Right lung (tissue), 5 donors: ENCODE data around the gene MBNL2. TPM values are rescaled to one million over a fixed set of nuclear protein-coding genes. Genes with fewer than 3 reads are reported as not detected.

Experiments
- DNase-seq, 2 donors: peaks; one replicate each; pipeline ENCODE4 v3.0.0-alpha.2; 2013
- polyA plus RNA-seq, 5 donors: library from polyadenylated mRNA; unstranded; fragments of 120-200 nt; gene quantifications; one replicate each; pipeline versions ENCODE4 v1.2.1 to v1.2.3, GENCODE V29; 2013; ENCODE audit warnings: inconsistent platforms in 1 of 5, low replicate concordance in 1 of 5; ENCODE audit not compliant: insufficient read length in 5 of 5, insufficient read depth in 1 of 5

Gene MBNL2
- polyA plus RNA-seq, 5 donors: 65.7 to 113 (median 96.2) TPM

GRCh38 chr13:97295283-97296182, 73.4 kb downstream of the MBNL2 start:
- no peak for DNase-seq

- DNase-seq: no peak
Measured at GRCh38 chr13:97296740-97297139, 74.6 kb downstream of the MBNL2 start.

- DNase-seq: no peak
Measured at GRCh38 chr13:97298816-97299215, 76.7 kb downstream of the MBNL2 start.

- no peak for DNase-seq
Measured at GRCh38 chr13:97300871-97301270, 78.7 kb downstream of the MBNL2 start.

GRCh38 chr13:97301382-97302095, 79.4 kb downstream of the MBNL2 start:
- no peak for DNase-seq

- DNase-seq: no peak
Measured at GRCh38 chr13:97302611-97303010, 80.5 kb downstream of the MBNL2 start.

DNA sequence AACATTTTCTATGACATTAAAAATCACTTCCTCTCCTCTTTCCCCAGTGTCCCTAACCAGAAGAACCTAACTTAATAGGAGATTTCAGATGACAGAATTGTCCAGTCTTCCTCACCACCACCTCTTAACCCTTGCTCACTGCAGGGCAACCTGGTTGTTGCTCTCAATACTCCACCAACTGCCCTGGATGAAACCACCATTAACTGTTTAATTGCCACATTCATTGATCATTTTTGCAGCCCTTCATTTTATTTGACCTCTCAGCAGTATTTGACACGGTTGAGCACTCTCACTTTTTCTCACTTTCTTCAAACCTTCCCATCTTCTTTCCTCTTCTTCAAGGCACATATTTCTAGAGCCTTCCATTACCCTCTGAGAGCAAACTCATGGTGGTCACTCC, 84.0 kb downstream of the MBNL2 start:
- DNase-seq: no peak

GRCh38 chr13:97306645-97307044, 84.5 kb downstream of the MBNL2 start:
- no peak for DNase-seq

DNA sequence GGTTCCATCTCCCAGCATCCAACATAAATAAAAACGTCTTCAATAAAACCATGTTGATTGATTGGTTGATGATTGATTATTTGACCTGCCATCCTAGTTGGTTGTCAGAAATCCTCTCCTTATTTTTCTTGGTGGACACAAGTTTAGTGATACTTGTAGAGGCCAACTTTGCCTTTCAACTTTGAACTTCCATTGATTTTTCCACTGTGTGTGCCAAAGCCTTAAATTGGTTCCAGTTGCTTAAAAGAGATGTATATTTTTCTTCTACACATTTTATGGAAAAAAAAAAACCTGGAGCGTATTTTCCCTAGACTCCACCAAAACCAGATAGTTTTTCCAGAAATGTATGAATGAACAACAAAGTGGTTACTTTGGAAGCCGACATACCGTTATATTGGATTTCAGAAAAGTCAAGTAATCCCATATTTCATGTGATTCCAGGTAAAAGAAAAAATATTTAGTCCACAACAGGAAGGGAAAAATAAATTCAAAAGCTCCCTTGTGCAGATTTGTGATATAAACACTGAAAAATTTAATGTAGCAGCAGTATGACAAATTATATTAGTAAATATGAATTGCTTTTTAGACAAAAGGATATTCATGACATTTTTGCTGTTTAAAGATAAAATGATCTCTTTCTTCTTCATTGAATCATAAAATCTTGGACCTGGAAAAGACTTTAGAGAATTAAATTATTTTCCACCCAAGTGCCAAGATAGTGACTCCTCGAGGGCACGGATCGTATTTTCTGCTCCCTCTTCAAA, 85.2 kb downstream of the MBNL2 start:
- DNase-seq: no peak

DNA sequence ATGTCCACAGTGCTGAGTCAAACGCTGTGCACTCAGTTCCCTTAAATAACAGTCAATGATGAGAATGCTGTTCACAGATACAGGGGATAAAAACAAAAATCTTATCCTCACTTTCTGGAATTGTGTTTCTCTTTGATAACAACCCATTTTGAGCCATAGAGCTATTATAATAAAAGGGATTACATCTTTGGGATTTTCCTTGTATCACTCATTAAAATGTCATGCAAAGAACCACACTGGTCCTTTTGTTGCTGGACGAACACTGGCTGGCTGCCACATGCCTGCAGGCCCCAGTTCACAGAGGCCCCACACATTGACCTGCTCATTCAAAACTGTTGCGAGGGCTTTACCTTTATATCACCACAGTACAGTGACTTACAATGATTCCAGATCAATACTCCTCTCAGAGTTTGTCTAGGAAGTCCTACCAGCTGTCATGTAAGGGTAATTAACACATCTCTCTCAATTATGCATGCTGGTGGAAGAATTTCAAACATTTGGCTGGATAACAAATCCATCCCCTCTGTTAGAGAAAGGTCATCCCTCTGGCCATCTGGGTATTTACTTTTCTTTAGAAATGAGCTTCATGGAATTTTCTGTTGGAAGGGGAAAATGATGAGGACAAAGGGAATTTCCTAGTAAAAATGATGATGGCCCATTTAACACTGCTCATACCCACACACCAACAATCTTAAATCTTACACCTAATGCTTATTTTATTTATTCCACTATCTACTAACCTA, 85.9 kb downstream of the MBNL2 start:
- DNase-seq: no peak

DNA sequence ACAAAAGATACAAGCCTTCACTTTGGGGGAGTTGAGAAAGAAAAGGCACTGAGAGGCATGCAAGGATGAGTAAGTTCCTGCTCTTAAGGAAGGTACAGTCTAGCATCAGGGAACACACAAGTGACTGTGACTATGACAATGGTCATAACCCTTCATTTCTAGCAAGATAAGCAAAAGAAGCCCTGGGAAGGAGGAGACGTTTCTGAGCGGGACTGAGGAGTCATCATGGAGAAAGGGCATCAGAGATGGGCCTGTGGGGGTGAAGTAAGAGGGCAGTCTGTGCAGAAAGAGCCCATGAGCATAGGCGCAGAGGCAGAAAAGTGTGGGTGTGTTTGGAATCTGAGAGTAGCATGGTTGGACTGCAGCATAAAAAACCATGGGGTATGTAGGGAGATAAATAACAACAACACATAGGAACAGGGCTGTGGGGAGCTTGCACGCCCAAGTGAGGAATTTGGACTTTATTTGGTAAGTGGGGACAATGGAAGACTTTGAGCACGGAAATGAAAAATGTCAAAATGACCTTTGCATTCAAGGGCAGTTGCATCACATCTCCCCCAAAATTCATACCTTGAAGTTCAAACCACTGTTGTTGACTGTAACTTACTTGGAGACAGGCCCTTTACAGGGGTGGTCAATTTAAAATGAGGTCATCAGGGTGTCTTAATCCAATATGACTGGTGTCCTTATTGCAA, 86.7 kb downstream of the MBNL2 start:
- DNase-seq: no peak

DNA sequence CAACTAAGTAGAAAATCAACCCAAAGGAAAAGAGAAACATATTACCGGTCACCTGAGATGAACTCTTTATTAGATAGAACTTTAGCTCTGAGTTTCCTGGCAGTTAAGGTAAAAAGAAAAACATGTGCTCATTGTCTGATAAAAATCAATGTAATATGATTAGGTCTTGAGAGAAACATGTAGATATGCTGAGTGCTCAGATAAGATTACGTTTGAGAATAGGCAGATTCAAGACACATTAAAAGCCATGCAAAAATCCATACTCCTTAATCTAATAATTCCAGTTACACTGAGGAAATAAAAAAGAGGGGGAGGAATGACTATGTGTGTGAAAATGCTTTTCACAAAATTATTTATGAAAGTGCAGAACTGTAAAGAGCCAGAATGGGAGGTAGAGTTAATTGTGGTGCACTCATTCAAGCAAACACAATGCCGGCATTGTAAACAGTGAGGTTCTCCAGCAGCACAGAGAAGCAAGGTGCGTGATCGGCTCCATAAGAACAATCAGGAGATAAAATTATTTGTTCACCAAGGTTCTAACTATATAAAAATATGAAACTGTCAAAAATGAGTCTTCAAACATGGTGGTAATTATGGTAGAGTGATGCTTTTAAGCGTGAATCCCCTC, 88.8 kb downstream of the MBNL2 start:
- no peak for DNase-seq

DNA sequence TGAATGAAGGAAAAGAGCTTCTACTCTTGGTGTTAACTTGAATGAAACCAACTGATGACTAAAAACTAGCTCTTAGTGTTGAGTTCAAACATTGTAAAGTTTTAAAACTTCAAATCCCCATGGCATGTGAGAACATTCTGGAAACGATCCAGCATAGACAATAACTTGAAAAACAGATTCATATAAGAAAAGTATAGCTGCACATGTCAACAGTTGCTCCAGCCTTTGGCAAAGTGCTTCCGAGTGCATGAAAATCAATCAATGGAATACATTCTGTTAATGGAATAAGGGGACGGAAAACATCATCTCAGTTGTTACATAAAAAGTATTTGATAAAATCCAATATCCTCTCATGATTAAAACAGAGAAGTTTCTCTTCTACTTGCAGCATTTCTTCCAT, 89.8 kb downstream of the MBNL2 start:
- DNase-seq: no peak

DNA sequence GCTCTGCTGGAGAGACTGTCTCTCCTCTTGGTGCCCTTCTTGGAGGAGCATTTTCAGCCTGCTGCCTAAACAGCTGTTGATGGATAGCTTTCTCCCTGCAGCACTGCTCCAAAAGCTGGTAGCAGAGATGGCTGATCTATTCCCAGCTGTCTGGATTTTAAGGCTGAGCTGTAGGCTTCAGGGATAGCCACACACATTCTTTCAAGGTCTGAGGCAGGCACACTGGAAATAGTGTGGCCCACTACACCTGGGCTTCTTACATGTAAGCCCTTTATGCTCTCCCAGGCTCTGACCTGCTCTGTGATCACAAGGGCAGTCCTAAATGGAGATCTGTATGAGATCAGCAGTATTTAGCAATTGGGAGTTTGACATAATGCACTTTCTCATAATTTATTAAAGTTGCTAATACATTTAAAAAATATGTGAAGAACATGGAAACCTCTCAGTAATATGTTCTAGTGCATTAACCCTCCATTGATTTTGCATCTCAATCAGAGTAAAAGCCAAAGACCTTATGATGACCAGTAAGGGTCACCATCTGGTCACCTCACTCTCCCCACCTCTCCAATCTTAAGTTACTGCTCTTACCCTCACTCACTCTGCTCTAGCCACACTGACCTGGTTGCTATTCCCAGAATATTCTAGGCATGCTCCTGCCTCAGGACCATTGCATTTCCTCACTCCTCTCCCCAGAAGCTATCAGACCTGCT, 91.6 kb downstream of the MBNL2 start:
- DNase-seq: no peak

GRCh38 chr13:97316390-97316789, 94.3 kb downstream of the MBNL2 start:
- DNase-seq: no peak

- DNase-seq: no peak
Measured at GRCh38 chr13:97317933-97318332, 95.8 kb downstream of the MBNL2 start.

GRCh38 chr13:97318532-97318931, 96.4 kb downstream of the MBNL2 start:
- peak in 1 of 2 donors; percentile 53 for DNase-seq

- DNase-seq: no peak
Measured at GRCh38 chr13:97319113-97319720, 97.1 kb downstream of the MBNL2 start.

- DNase-seq: no peak
Measured at GRCh38 chr13:97321101-97321500, 99.0 kb downstream of the MBNL2 start.
